GM12878 (cell line): Measurements from ENCODE around the gene PAM. TPM values are rescaled to one million over a fixed set of nuclear protein-coding genes. Genes with fewer than 3 reads are reported as not detected.
A peak's percentile ranks its signal among the peaks of the same experiment; 100 is the strongest.

Source experiments
- ATAC-seq: fragments of 200-7000 bp; cut with Tn5 transposase; 3 replicates; pipeline ENCODE4 v1.9.1; 2020; ENCODE audit warnings: mild to moderate bottlenecking, moderate library complexity
- BruUV-seq: library from RNA; stranded (reverse); fragments of 400-500 nt; replicated peaks from 2 replicates; lab custom pipeline; 2021; lab: Mats Ljungman, UMichigan
- CTCF ChIA-PET: fragments of 300-600 bp; sonication (Branson Sonifier 250); formaldehyde crosslinking; extraction: SDS; loops from one replicate; lab custom pipeline; 2021; ENCODE audit warnings: inconsistent platforms; lab: Yijun Ruan, JAX
- POLR2A ChIA-PET: fragments of 350-600 bp; formaldehyde crosslinking; extraction: SDS; loops from one replicate; lab custom pipeline; 2021; ENCODE audit warnings: inconsistent platforms; lab: Charles Lee
- RAD21 ChIA-PET: fragments of 300-600 bp; sonication (Branson Sonifier 250); formaldehyde crosslinking; loops from one replicate; lab custom pipeline; 2023; ENCODE audit warnings: antibody characterized with exemption; ENCODE audit not compliant: unreplicated experiment; lab: Charles Lee
- SMC1A ChIA-PET: fragments of 300-600 bp; sonication (Branson Sonifier 250); formaldehyde crosslinking; loops from one replicate; lab custom pipeline; 2023; ENCODE audit not compliant: unreplicated experiment, uncharacterized antibody; lab: Charles Lee
- DNase-seq: peaks from one replicate; pipeline ENCODE4 v3.0.0-alpha.2; 2011; ENCODE audit warnings: low read depth, low spot score
- FAIRE-seq: peaks from 3 replicates; lab custom pipeline; 2011; peaks lifted over from hg19 to GRCh38; lab: Jason Lieb, UNC
- H2AFZ ChIP-seq: 2 replicates; pipeline ENCODE4 v1.6.0; 2011; ENCODE audit warnings: low read depth, low read length, control low read depth; ENCODE audit not compliant: control insufficient read depth
- H3K27ac ChIP-seq: 2 replicates; pipeline ENCODE4 v1.5.1; 2011; ENCODE audit warnings: control low read depth; ENCODE audit not compliant: control insufficient read depth, insufficient read depth
- H3K27me3 ChIP-seq, 2 experiments: replicated peaks in 1 of 2; 2 replicates each; pipeline versions ENCODE4 v1.6.0 to v1.6.1; 2011; ENCODE audit warnings: low read length in 1 of 2; ENCODE audit not compliant: control insufficient read depth in 2 of 2, insufficient read depth in 2 of 2
- H3K36me3 ChIP-seq, 2 experiments: 2 replicates each; pipeline ENCODE4 v1.5.1; 2011; ENCODE audit warnings: low read length in 1 of 2; ENCODE audit not compliant: control insufficient read depth in 2 of 2, insufficient read depth in 2 of 2
- H3K4me1 ChIP-seq: 2 replicates; pipeline ENCODE4 v1.6.1; 2011; ENCODE audit warnings: mild to moderate bottlenecking, low read length, moderate library complexity, mixed read lengths; ENCODE audit not compliant: control insufficient read depth, insufficient read depth
- H3K4me2 ChIP-seq: 2 replicates; pipeline ENCODE4 v1.6.0; 2011; ENCODE audit warnings: control low read depth; ENCODE audit not compliant: control insufficient read depth, insufficient read depth
- H3K4me3 ChIP-seq: fragments of 200-600 bp; sonication (generic); 2 replicates; pipeline ENCODE4 v1.5.1; 2016
- H3K79me2 ChIP-seq: 2 replicates; pipeline ENCODE4 v1.6.0; 2011; ENCODE audit warnings: low read length; ENCODE audit not compliant: control insufficient read depth, insufficient read depth
- H3K9ac ChIP-seq: 2 replicates; pipeline ENCODE4 v1.8.0; 2011; ENCODE audit warnings: low read length, control low read depth, mixed read lengths; ENCODE audit not compliant: control insufficient read depth, insufficient read depth
- H3K9me3 ChIP-seq: replicated peaks from 3 replicates; pipeline ENCODE4 v1.5.1; 2011; ENCODE audit warnings: mild to moderate bottlenecking, low read length; ENCODE audit not compliant: control insufficient read depth, insufficient read depth
- H4K20me1 ChIP-seq: 2 replicates; pipeline ENCODE4 v1.6.0; 2011; ENCODE audit not compliant: control insufficient read depth, insufficient read depth
- ASH2L ChIP-seq: fragments of 300-600, 200-600 bp; sonication (generic); IDR thresholded peaks from 2 replicates; pipeline ENCODE4 v1.6.1; 2017; ENCODE audit warnings: low read depth, mild to moderate bottlenecking, borderline replicate concordance
- BHLHE40 ChIP-seq, 2 experiments: fragments of 450-650 bp in 1 of 2; IDR thresholded peaks; 2 replicates each; pipeline ENCODE4 v1.6.1; 2011 to 2017; ENCODE audit warnings: low read depth in 2 of 2, borderline replicate concordance in 1 of 2, improper control_type of control experiment in 1 of 2, low read length in 1 of 2, mild to moderate bottlenecking in 1 of 2
- CREB1 ChIP-seq: IDR thresholded peaks from 2 replicates; pipeline ENCODE4 v1.6.1; 2012; ENCODE audit warnings: low read depth, mild to moderate bottlenecking, inconsistent platforms
- IKZF2 ChIP-seq, 2 experiments: fragments of 450-650 bp; IDR thresholded peaks; 2 replicates each; pipeline ENCODE4 v1.6.1; 2017; ENCODE audit warnings: mild to moderate bottlenecking in 2 of 2, moderate library complexity in 2 of 2
- KDM1A ChIP-seq: fragments of 200-600 bp; sonication (generic); IDR thresholded peaks from 2 replicates; pipeline ENCODE4 v1.6.1; 2016; ENCODE audit warnings: borderline replicate concordance
- WGBS: methylation state at CpG from one replicate; pipeline ENCODE4 v1.1.6; 2016; ENCODE audit warnings: low lambda C conversion rate; ENCODE audit not compliant: insufficient replicate concordance, insufficient coverage; ENCODE audit errors: missing lambda C conversion rate; 5-methylcytosine and 5-hydroxymethylcytosine counted together
- in situ Hi-C: fragments of 300-500 bp; cut with MboI; formaldehyde crosslinking; loops from 9 replicates; pipeline ENCODE4 v1.14.3; 2018; ENCODE audit warnings: mixed read lengths
- intact Hi-C: fragments of 100-400 bp; cut with micrococcal nuclease; formaldehyde crosslinking; loops from one replicate; pipeline ENCODE4 v1.14.2; 2022; ENCODE audit not compliant: unreplicated experiment
- polyA plus RNA-seq, 11 experiments: library from polyadenylated mRNA; depleted of rRNA in 4 of 11; unstranded in 6 of 11; stranded (reverse) in 5 of 11; fragments of >200 nt; fragmentation: Nextera tagmentation in 4 of 11; fragmentation: Illumina TruSeq in 1 of 11; extraction: Ambion mirVana in 4 of 11; extraction: Trizol in 1 of 11; gene quantifications; 1 replicate in 1 of 11; 2 replicates in 10 of 11; pipeline versions ENCODE4 v1.2.1 to v1.2.3, GENCODE V29; 2011 to 2016; ENCODE audit warnings: inconsistent platforms in 2 of 11, missing spikeins in 2 of 11, low read depth in 1 of 11
- total RNA-seq, 4 experiments: library from RNA; depleted of rRNA in 3 of 4; stranded (reverse); fragments of >200 nt in 3 of 4; fragmentation: Illumina TruSeq in 1 of 4; extraction: Trizol in 1 of 4; gene quantifications; 2 replicates each; pipeline versions ENCODE4 v1.2.1 to v1.2.3, GENCODE V29; 2013 to 2021
- TF ChIP-seq, protein P1 (sequence below): IDR thresholded peaks from 2 replicates; pipeline ENCODE4 v1.6.1; 2011; ENCODE audit warnings: borderline replicate concordance, low read depth, mild to moderate bottlenecking, moderate library complexity, mixed read lengths, low read length; ENCODE audit not compliant: insufficient read depth; ENCODE audit errors: extremely low read length

The PAM gene
- total and polyA plus RNA-seq, 10 of the 15 experiments (the other 5 are each of a cell fraction or from before 2014, with no cell fraction given), result 5.5 to 72.5 (median 15.4) TPM

- Histone ChIP-seq H4K20me1 (no peaks in the 10 kb centered on the region), H3K4me3 (no peak overlapping the region), H3K27me3 (no peaks in the 10 kb centered on the region), H3K36me3 (no peaks in the 10 kb centered on the region; a peak in 1 of 4 replicates), H2AFZ (no peak overlapping the region), H3K4me2 (no peak overlapping the region), H3K27ac (no peak overlapping the region), H3K4me1 (peaks cover 6% of the 10 kb centered on the region; the same call in 1 of the 2 replicates), H3K9me3 (no peaks in the 10 kb centered on the region), H3K9ac (no peak overlapping the region), H3K79me2 (no peaks in the 10 kb centered on the region; the same call in 1 of the 2 replicates)
- WGBS, result 50% methylated on average over 2 of the region's 2 CpGs
- intact Hi-C loops (no loop called here), in situ Hi-C loops (no loop called here)
- CTCF ChIA-PET, result interaction anchor here (1.2 to 1.3 kb wide), 2 partner anchors 8 to 14 kb away, joined by 3 to 4 read pairs; no protein-coding TSS in a partner anchor
- TF ChIP-seq ASH2L (no peak), KDM1A (no peak), IKZF2 (IDR thresholded peaks at IDR 0.05) (no peak), BHLHE40 (IDR thresholded peaks at IDR 0.05; ENCODE audit: borderline replicate concordance in 1 of 2, low read depth in 2 of 2, low read length in 1 of 2) (no peak), CREB1 (no peak)
- TF ChIP-seq, protein P1, sequence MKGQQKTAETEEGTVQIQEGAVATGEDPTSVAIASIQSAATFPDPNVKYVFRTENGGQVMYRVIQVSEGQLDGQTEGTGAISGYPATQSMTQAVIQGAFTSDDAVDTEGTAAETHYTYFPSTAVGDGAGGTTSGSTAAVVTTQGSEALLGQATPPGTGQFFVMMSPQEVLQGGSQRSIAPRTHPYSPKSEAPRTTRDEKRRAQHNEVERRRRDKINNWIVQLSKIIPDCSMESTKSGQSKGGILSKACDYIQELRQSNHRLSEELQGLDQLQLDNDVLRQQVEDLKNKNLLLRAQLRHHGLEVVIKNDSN, result no peak
- FAIRE-seq (no peak), ATAC-seq (peak; percentile 21; the same call in 2 of the 3 replicates), DNase-seq (no peak)
- POLR2A ChIA-PET, result no interaction called here
- SMC1A ChIA-PET, result interaction anchor here (0.7 kb wide), 1 partner anchor 107 kb away, joined by 4 read pairs; no protein-coding TSS in a partner anchor
- BruUV-seq, result no TSS peak
- RAD21 ChIA-PET, result interaction anchor here (0.5 to 1.4 kb wide), 3 partner anchors 13 to 54 kb away, joined by 3 to 6 read pairs (median 4); no protein-coding TSS in a partner anchor
Observed at GRCh38 chr5:102811972-102812371, 56.9 kb downstream of the PAM start.
